K562 (cell line): ENCODE data around the gene SDC3. TPM values are rescaled to one million over a fixed set of nuclear protein-coding genes. Genes with fewer than 3 reads are reported as not detected.

Experiments used
- ATF7 ChIP-seq: fragments of 450-650 bp; IDR thresholded peaks from 2 replicates; pipeline ENCODE4 v1.7.1; 2014; ENCODE audit warnings: mild to moderate bottlenecking, moderate library complexity
- C11orf30 ChIP-seq: fragments of 450-650 bp; IDR thresholded peaks from 2 replicates; pipeline ENCODE4 v1.6.1; 2016; ENCODE audit warnings: low read depth, mild to moderate bottlenecking
- HIVEP1 ChIP-seq: fragments of 250-450 bp; sonication (Bioruptor Pico); IDR thresholded peaks from 2 replicates; pipeline ENCODE4 v1.4.0; 2020; ENCODE audit warnings: mild to moderate bottlenecking
- MEF2D ChIP-seq: conservative IDR thresholded peaks from 2 replicates; pipeline ENCODE4 v1.6.1; 2016; ENCODE audit warnings: low read depth, missing genetic modification characterization, missing compliant biosample characterization
- MTF1 ChIP-seq: fragments of 250-450 bp; sonication (Bioruptor Pico); IDR thresholded peaks from 2 replicates; pipeline ENCODE4 v1.9.0; 2021; ENCODE audit warnings: moderate library complexity, mild to moderate bottlenecking, inconsistent platforms, borderline replicate concordance
- RERE ChIP-seq: sonication (generic); formaldehyde crosslinking; IDR thresholded peaks from 2 replicates; pipeline ENCODE4 v1.8.0; 2023; ENCODE audit warnings: missing genetic modification reagents, mild to moderate bottlenecking, borderline replicate concordance
- TEAD1 ChIP-seq, 2 experiments: fragments of 450-650 bp in 1 of 2; sonication (generic) in 1 of 2; formaldehyde crosslinking; IDR thresholded peaks; 2 replicates each; pipeline versions ENCODE4 v1.4.0 to v1.8.0; 2020 to 2022; ENCODE audit warnings: mild to moderate bottlenecking in 2 of 2, missing genetic modification reagents in 1 of 2
- THAP12 ChIP-seq: fragments of 250-450 bp; sonication (Bioruptor Pico); IDR thresholded peaks from 2 replicates; pipeline ENCODE4 v1.9.0; 2021; ENCODE audit warnings: mild to moderate bottlenecking, inconsistent platforms
- TSC22D4 ChIP-seq: fragments of 450-650 bp; IDR thresholded peaks from 2 replicates; pipeline ENCODE4 v1.6.1; 2016; ENCODE audit warnings: missing genetic modification characterization, missing biosample characterization, control low read depth
- ZHX1 ChIP-seq: fragments of 150-350 bp; conservative IDR thresholded peaks from 2 replicates; pipeline ENCODE4 v1.6.1; 2014; ENCODE audit warnings: low read length
- ZNF24 ChIP-seq: fragments of 450-650 bp; IDR thresholded peaks from 2 replicates; pipeline ENCODE4 v1.6.1; 2016
- ZNF316 ChIP-seq: fragments of 450-650 bp; IDR thresholded peaks from 2 replicates; pipeline ENCODE4 v1.6.1; 2016
- ZNF561 ChIP-seq: fragments of 450-650 bp; formaldehyde crosslinking; conservative IDR thresholded peaks from 2 replicates; pipeline ENCODE4 v1.4.0; 2020; ENCODE audit warnings: mild to moderate bottlenecking, moderate library complexity
- ZNF57 ChIP-seq: fragments of 450-650 bp; formaldehyde crosslinking; IDR thresholded peaks from 2 replicates; pipeline ENCODE4 v1.4.0; 2020; ENCODE audit warnings: mild to moderate bottlenecking, moderate library complexity
- ZSCAN32 ChIP-seq: fragments of 450-650 bp; formaldehyde crosslinking; IDR thresholded peaks from 2 replicates; pipeline ENCODE4 v1.4.0; 2020; ENCODE audit warnings: mild to moderate bottlenecking, moderate library complexity
- polyA plus RNA-seq, 8 experiments: library from polyadenylated mRNA; depleted of rRNA in 4 of 8; stranded (reverse) in 5 of 8; unstranded in 3 of 8; fragments of >200 nt; fragmentation: Nextera tagmentation in 2 of 8; fragmentation: Illumina TruSeq in 1 of 8; extraction: Ambion mirVana in 2 of 8; extraction: Trizol in 1 of 8; gene quantifications; 2 replicates each; pipeline versions ENCODE4 v1.2.1 to v1.2.3, GENCODE V29; 2011 to 2014; ENCODE audit warnings: inconsistent platforms in 1 of 8, missing spikeins in 1 of 8
- total RNA-seq, 7 experiments: library from RNA; depleted of rRNA in 6 of 7; stranded (reverse); fragments of >200 nt in 6 of 7; fragmentation: Illumina TruSeq in 2 of 7; extraction: Trizol in 2 of 7; gene quantifications; 2 replicates each; pipeline versions ENCODE4 v1.2.1 to v1.2.3, GENCODE V29; 2011 to 2021; ENCODE audit warnings: low replicate concordance in 1 of 7
- TF ChIP-seq, protein P1 (sequence below): fragments of 450-650 bp; IDR thresholded peaks from 2 replicates; pipeline ENCODE4 v1.6.1; 2016; ENCODE audit warnings: mild to moderate bottlenecking

The SDC3 gene
- total and polyA plus RNA-seq, 9 of the 15 experiments (the other 6 are each of a cell fraction or from before 2014, with no cell fraction given) = 0.38 to 44.1 (median 12.1) TPM

DNA sequence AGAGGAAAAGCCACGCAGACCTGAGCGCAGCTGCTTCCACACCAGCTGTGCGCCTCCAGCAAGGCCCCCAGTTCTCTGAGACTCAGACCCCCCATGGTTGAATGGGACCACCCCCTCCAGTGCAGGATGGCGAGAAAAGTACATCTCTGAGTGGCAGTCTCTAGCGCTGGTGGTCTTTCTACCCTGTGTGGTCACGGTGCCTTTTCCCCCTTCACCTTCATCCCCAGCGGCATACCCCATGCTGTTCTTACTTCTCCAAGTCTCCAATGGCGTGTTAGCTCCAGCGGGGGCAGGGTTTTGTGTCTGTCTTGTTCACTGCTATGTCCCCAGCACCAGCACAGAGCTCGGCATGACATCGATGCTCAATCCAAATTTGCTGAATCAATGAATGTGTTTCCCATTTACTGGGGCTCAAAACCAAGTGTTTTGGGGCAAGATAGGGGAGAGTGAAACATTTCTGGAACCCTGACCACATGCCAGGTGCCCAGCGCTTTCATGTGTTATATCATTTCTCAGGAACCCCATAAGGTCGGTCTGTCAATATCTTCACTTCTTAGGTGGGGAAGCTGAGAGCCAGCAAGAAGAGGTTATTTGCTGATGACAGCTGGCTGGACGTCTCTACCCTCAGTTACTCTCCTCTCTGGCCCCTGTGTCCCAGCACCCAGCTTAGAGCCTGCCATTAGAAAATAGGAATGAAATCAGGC lies 959 bp upstream of the SDC3 start (continued):
- TF ChIP-seq ATF7 (no peak), MTF1 (no peak), ZNF24 (no peak), C11orf30 (peak; percentile 76), TSC22D4 (tag) (no peak), ZNF316 (peak; percentile 82), ZNF561 (CRISPR knock-in tag) (no peak), MEF2D (tag) (no peak), HIVEP1 (CRISPR knock-in tag) (no peak), ZNF57 (CRISPR knock-in tag) (no peak), ZHX1 (no peak), TEAD1 (CRISPR knock-in tag; IDR thresholded peaks at IDR 0.05) (no peak), THAP12 (CRISPR knock-in tag) (no peak), ZSCAN32 (CRISPR knock-in tag) (no peak), RERE (no peak)
- TF ChIP-seq, protein P1, sequence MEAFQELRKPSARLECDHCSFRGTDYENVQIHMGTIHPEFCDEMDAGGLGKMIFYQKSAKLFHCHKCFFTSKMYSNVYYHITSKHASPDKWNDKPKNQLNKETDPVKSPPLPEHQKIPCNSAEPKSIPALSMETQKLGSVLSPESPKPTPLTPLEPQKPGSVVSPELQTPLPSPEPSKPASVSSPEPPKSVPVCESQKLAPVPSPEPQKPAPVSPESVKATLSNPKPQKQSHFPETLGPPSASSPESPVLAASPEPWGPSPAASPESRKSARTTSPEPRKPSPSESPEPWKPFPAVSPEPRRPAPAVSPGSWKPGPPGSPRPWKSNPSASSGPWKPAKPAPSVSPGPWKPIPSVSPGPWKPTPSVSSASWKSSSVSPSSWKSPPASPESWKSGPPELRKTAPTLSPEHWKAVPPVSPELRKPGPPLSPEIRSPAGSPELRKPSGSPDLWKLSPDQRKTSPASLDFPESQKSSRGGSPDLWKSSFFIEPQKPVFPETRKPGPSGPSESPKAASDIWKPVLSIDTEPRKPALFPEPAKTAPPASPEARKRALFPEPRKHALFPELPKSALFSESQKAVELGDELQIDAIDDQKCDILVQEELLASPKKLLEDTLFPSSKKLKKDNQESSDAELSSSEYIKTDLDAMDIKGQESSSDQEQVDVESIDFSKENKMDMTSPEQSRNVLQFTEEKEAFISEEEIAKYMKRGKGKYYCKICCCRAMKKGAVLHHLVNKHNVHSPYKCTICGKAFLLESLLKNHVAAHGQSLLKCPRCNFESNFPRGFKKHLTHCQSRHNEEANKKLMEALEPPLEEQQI = no peak
